Panc1 (cell line): ENCODE data around the gene IRF7. TPM values are rescaled to one million over a fixed set of nuclear protein-coding genes. Genes with fewer than 3 reads are reported as not detected.

Experiments
- ATAC-seq: fragments of 200-7000 bp; cut with Tn5 transposase; 2 replicates; pipeline ENCODE4 v1.9.1; 2020; ENCODE audit warnings: mild to moderate bottlenecking, moderate library complexity
- BruUV-seq: library from RNA; stranded (reverse); fragments of 400-500 nt; replicated peaks from 2 replicates; lab custom pipeline; 2021; lab: Mats Ljungman, UMichigan
- CTCF ChIA-PET: fragments of 300-600 bp; sonication (Branson Sonifier 250); formaldehyde crosslinking; loops from one replicate; lab custom pipeline; 2022; ENCODE audit warnings: antibody characterized with exemption; lab: Charles Lee
- POLR2A ChIA-PET: fragments of 300-600 bp; sonication (Branson Sonifier 250); formaldehyde crosslinking; loops from one replicate; lab custom pipeline; 2022; ENCODE audit warnings: antibody characterized with exemption; lab: Charles Lee
- DNase-seq: peaks from one replicate; pipeline ENCODE4 v3.0.0-alpha.2; 2010; ENCODE audit warnings: low read depth, low spot score
- H3K27ac ChIP-seq: 2 replicates; pipeline ENCODE4 v1.5.1; 2011; ENCODE audit warnings: mild to moderate bottlenecking, low read length, inconsistent platforms
- H3K27me3 ChIP-seq: fragments of 200-500 bp; sonication (Bioruptor generic); 2 replicates; pipeline ENCODE4 v1.6.0; 2014; ENCODE audit warnings: low read length, inconsistent platforms; ENCODE audit not compliant: control insufficient read depth, insufficient read depth
- H3K36me3 ChIP-seq: fragments of 200-500 bp; sonication (Bioruptor generic); 2 replicates; pipeline ENCODE4 v1.5.1; 2014; ENCODE audit warnings: inconsistent platforms, mild to moderate bottlenecking, low read length, moderate library complexity; ENCODE audit not compliant: control insufficient read depth, insufficient read depth
- H3K4me1 ChIP-seq: 2 replicates; pipeline ENCODE4 v1.5.1; 2011; ENCODE audit warnings: inconsistent platforms, mild to moderate bottlenecking, low read length, moderate library complexity; ENCODE audit not compliant: control insufficient read depth, insufficient read depth
- H3K4me3 ChIP-seq, 2 experiments: 2 replicates each; pipeline ENCODE4 v1.5.1; 2011 to 2012; ENCODE audit warnings: low read depth in 2 of 2, low read length in 2 of 2, mild to moderate bottlenecking in 2 of 2, inconsistent platforms in 1 of 2, moderate library complexity in 1 of 2
- H3K9me3 ChIP-seq: fragments of 200-500 bp; sonication (Bioruptor generic); 2 replicates; pipeline ENCODE4 v1.5.1; 2014; ENCODE audit warnings: low read depth, mild to moderate bottlenecking, inconsistent platforms, low read length, moderate library complexity; ENCODE audit not compliant: control insufficient read depth, insufficient read depth
- CTCF ChIP-seq: fragments of 450-650 bp; IDR thresholded peaks from 2 replicates; pipeline ENCODE4 v1.5.1; 2017; ENCODE audit warnings: mild to moderate bottlenecking
- POLR2AphosphoS5 ChIP-seq: IDR thresholded peaks from 2 replicates; pipeline ENCODE4 v1.6.1; 2012; ENCODE audit warnings: mild to moderate bottlenecking, low read depth, low read length, moderate library complexity
- REST ChIP-seq, 2 experiments: IDR thresholded peaks; 2 replicates each; pipeline ENCODE4 v1.6.1; 2011 to 2012; ENCODE audit warnings: low read depth in 2 of 2, control low read depth in 1 of 2, low read length in 1 of 2, mild to moderate bottlenecking in 1 of 2, moderate library complexity in 1 of 2; ENCODE audit not compliant: insufficient read depth in 1 of 2
- SIN3A ChIP-seq: IDR thresholded peaks from 2 replicates; pipeline ENCODE4 v1.6.1; 2012; ENCODE audit warnings: low read depth, mild to moderate bottlenecking, low read length, moderate library complexity, borderline replicate concordance; ENCODE audit not compliant: insufficient read depth
- TCF7L2 ChIP-seq: IDR thresholded peaks from 2 replicates; pipeline ENCODE4 v1.6.1; 2011; ENCODE audit warnings: mild to moderate bottlenecking, low read depth, low read length, inconsistent platforms
- in situ Hi-C: cut with HindIII; loops from 2 replicates; pipeline ENCODE4 v1.10.0; 2016; ENCODE audit warnings: low sequenced_read_pairs, low pct_unique_long_range_greater_than_20kb
- intact Hi-C: fragments of 100-400 bp; cut with micrococcal nuclease; formaldehyde crosslinking; loops from one replicate; pipeline ENCODE4 v1.10.0; 2022; ENCODE audit not compliant: unreplicated experiment
- total RNA-seq: library from RNA; stranded (reverse); gene quantifications from one replicate; pipeline ENCODE4 v1.2.1, GENCODE V29; 2021; ENCODE audit not compliant: unreplicated experiment

The IRF7 gene
- total RNA-seq, 1 experiment from 2014 or later: 23.9 TPM

GRCh38 chr11:567629-568292 lies 48.0 kb downstream of the IRF7 start:
- ATAC-seq: peak; percentile 25
- POLR2A ChIA-PET: no interaction called here
- TF ChIP-seq CTCF: no peak
- no peak for TF ChIP-seq TCF7L2
- no peak for TF ChIP-seq SIN3A
- no peak for TF ChIP-seq REST (IDR thresholded peaks at IDR 0.05; ENCODE audit: insufficient read depth in 1 of 2, low read depth in 2 of 2, low read length in 1 of 2)
- TF ChIP-seq POLR2AphosphoS5: no peak
- peak overlapping the region; percentile 61 to 62 for H3K4me3 ChIP-seq
- intact Hi-C loops: no loop called here
- H3K27me3 ChIP-seq: no peaks in the 10 kb centered on the region
- H3K4me1 ChIP-seq: peaks cover 34% of the 10 kb centered on the region
- no peaks in the 10 kb centered on the region for H3K9me3 ChIP-seq
- DNase-seq: no peak
- CTCF ChIA-PET: interaction anchor here (0.6 kb wide), 1 partner anchor 18 kb away, joined by 10 read pairs; no protein-coding TSS in a partner anchor
- BruUV-seq: TSS peak; percentile 90
- in situ Hi-C loops: no loop called here
- peak overlapping the region; percentile 77 for H3K27ac ChIP-seq
- H3K36me3 ChIP-seq: no peaks in the 10 kb centered on the region

GRCh38 chr11:567011-567628 lies 48.6 kb downstream of the IRF7 start:
- peak overlapping the region; percentile 61 to 62; a peak in 3 of 4 replicates for H3K4me3 ChIP-seq
- ChIA-PET CTCF (no interaction called here), POLR2A (no interaction called here)
- DNase-seq (no peak), ATAC-seq (no peak)
- in situ Hi-C loops: no loop called here
- no peaks in the 10 kb centered on the region for H3K27me3 ChIP-seq
- no TSS peak for BruUV-seq
- no peak for TF ChIP-seq POLR2AphosphoS5
- TF ChIP-seq TCF7L2: no peak
- TF ChIP-seq SIN3A: no peak
- TF ChIP-seq CTCF: no peak
- TF ChIP-seq REST (IDR thresholded peaks at IDR 0.05; ENCODE audit: insufficient read depth in 1 of 2, low read depth in 2 of 2, low read length in 1 of 2): no peak
- intact Hi-C loops: no loop called here
- no peaks in the 10 kb centered on the region for H3K9me3 ChIP-seq
- no peaks in the 10 kb centered on the region for H3K36me3 ChIP-seq
- H3K4me1 ChIP-seq: peaks cover 39% of the 10 kb centered on the region
- H3K27ac ChIP-seq: peak overlapping the region; percentile 77; the same call in 1 of the 2 replicates
